Measurements from ENCODE around the gene TRIO.

TRIO gene

GRCh38 chr5:14195588-14195987, 52.4 kb downstream of the TRIO start:
- Histone ChIP-seq H3K36me3 (peaks cover 0 to 21% (median 8%) of the 10 kb centered on the region in 11 experiments; a peak in 8 of 22 replicates), H3K4me1 (peaks cover 12 to 33% (median 18%) of the 10 kb centered on the region in 10 experiments; a peak in 18 of 20 replicates), H3K27me3 (no peaks in the 10 kb centered on the region), H3K4me2 (no peak overlapping the region), H3K9ac (no peak overlapping the region), H3K9me3 (replicated peaks in 1 of 11) (peaks cover 0 to 10% (median 0%) of the 10 kb centered on the region in 11 experiments; a peak in 2 of 22 replicates), H3K27ac (no peak overlapping the region), H3K4me3 (no peak overlapping the region), H4K20me1 (peaks cover 38 to 100% (median 96%) of the 10 kb centered on the region in 11 experiments)
- no peak for TF ChIP-seq Cebpa-rat (IDR thresholded peaks at IDR 0.05)

GRCh38 chr5:14197056-14197455, 53.9 kb downstream of the TRIO start:
- peaks cover 0 to 21% (median 8%) of the 10 kb centered on the region in 11 experiments; a peak in 8 of 22 replicates for H3K36me3 ChIP-seq
- peaks cover 17 to 34% (median 25%) of the 10 kb centered on the region in 10 experiments for H3K4me1 ChIP-seq
- H3K9me3 ChIP-seq (replicated peaks in 1 of 11), result peaks cover 0 to 10% (median 0%) of the 10 kb centered on the region in 11 experiments; a peak in 2 of 22 replicates
- no peaks in the 10 kb centered on the region for H3K27me3 ChIP-seq
- peaks cover 24 to 96% (median 82%) of the 10 kb centered on the region in 11 experiments; a peak in 21 of 22 replicates for H4K20me1 ChIP-seq
- TF ChIP-seq Cebpa-rat (IDR thresholded peaks at IDR 0.05), result no peak
- no peak overlapping the region for H3K4me2 ChIP-seq
- no peak overlapping the region for H3K9ac ChIP-seq
- no peak overlapping the region for H3K4me3 ChIP-seq
- H3K27ac ChIP-seq, result no peak overlapping the region

- Histone ChIP-seq H3K4me1 (peaks cover 46 to 63% (median 54%) of the 10 kb centered on the region in 10 experiments), H3K9ac (no peak overlapping the region)
Measured at GRCh38 chr5:14199902-14200301, 56.8 kb downstream of the TRIO start.

GRCh38 chr5:14200312-14200990, 57.3 kb downstream of the TRIO start:
- Histone ChIP-seq H3K36me3 (peaks cover 0 to 13% (median 0%) of the 10 kb centered on the region in 11 experiments; a peak in 6 of 22 replicates), H3K9me3 (replicated peaks in 1 of 11) (peaks cover 0 to 10% (median 0%) of the 10 kb centered on the region in 11 experiments; a peak in 1 of 22 replicates), H3K4me3 (no peak overlapping the region), H3K27ac (0 out of 22 replicates have a peak overlapping the region, but pooled peaks of 2 of the 11 experiments have one; percentile 1 to 5), H4K20me1 (peaks cover 12 to 93% (median 53%) of the 10 kb centered on the region in 11 experiments; a peak in 18 of 22 replicates), H3K9ac (no peak overlapping the region), H3K4me2 (peak overlapping the region; percentile 1 to 55 (median 20); a peak in 17 of 22 replicates), H3K27me3 (no peaks in the 10 kb centered on the region), H3K4me1 (peaks cover 51 to 68% (median 59%) of the 10 kb centered on the region in 10 experiments)
- TF ChIP-seq Cebpa-rat (IDR thresholded peaks at IDR 0.05), result no peak

More at GRCh38 chr5:14199902-14200301, 56.8 kb downstream of the TRIO start:
- Histone ChIP-seq H3K4me2 (peak overlapping the region in 10 of 11 experiments; percentile 1 to 42 (median 10); a peak in 16 of 22 replicates), H3K27me3 (no peaks in the 10 kb centered on the region), H4K20me1 (peaks cover 12 to 96% (median 58%) of the 10 kb centered on the region in 11 experiments; a peak in 18 of 22 replicates), H3K4me3 (no peak overlapping the region), H3K36me3 (peaks cover 0 to 13% (median 0%) of the 10 kb centered on the region in 11 experiments; a peak in 6 of 22 replicates), H3K9me3 (replicated peaks in 1 of 11) (peaks cover 0 to 10% (median 0%) of the 10 kb centered on the region in 11 experiments; a peak in 1 of 22 replicates), H3K27ac (0 out of 22 replicates have a peak overlapping the region, but pooled peaks of 1 of the 11 experiments have one; percentile 1)
- TF ChIP-seq Cebpa-rat (IDR thresholded peaks at IDR 0.05), result no peak

GRCh38 chr5:14201325-14202045, 58.3 kb downstream of the TRIO start:
- Histone ChIP-seq H4K20me1 (peaks cover 12 to 88% (median 46%) of the 10 kb centered on the region in 11 experiments; a peak in 18 of 22 replicates), H3K9me3 (replicated peaks in 1 of 11) (peaks cover 0 to 10% (median 0%) of the 10 kb centered on the region in 11 experiments; a peak in 1 of 22 replicates), H3K27ac (peak overlapping the region in 8 of 11 experiments; percentile 0 to 77 (median 32); a peak in 9 of 22 replicates), H3K4me2 (peak overlapping the region in 6 of 11 experiments; percentile 14 to 92 (median 46); a peak in 8 of 22 replicates), H3K27me3 (no peaks in the 10 kb centered on the region), H3K4me3 (no peak overlapping the region), H3K9ac (peak overlapping the region in 1 of 11 experiments; percentile 21; a peak in 1 of 22 replicates), H3K36me3 (peaks cover 0 to 13% (median 0%) of the 10 kb centered on the region in 11 experiments; a peak in 5 of 22 replicates), H3K4me1 (peaks cover 61 to 79% (median 69%) of the 10 kb centered on the region in 10 experiments)
- no peak for TF ChIP-seq Cebpa-rat (IDR thresholded peaks at IDR 0.05)

GRCh38 chr5:14202462-14202861, 59.3 kb downstream of the TRIO start:
- H3K9me3 ChIP-seq (replicated peaks in 1 of 11), result peaks cover 0 to 3% (median 0%) of the 10 kb centered on the region in 11 experiments; a peak in 1 of 22 replicates
- H4K20me1 ChIP-seq, result peaks cover 5 to 79% (median 36%) of the 10 kb centered on the region in 11 experiments; a peak in 18 of 22 replicates
- peak overlapping the region in 2 of 10 experiments; percentile 8 to 18; a peak in 2 of 20 replicates for H3K4me3 ChIP-seq
- peaks cover 0 to 8% (median 0%) of the 10 kb centered on the region in 11 experiments; a peak in 4 of 22 replicates for H3K36me3 ChIP-seq
- H3K27me3 ChIP-seq, result no peaks in the 10 kb centered on the region
- peak overlapping the region; percentile 54 to 92 (median 84) for H3K4me2 ChIP-seq
- H3K9ac ChIP-seq, result peak overlapping the region in 3 of 11 experiments; percentile 52 to 59 (median 56); a peak in 5 of 22 replicates
- peak overlapping the region; percentile 45 to 91 (median 85); a peak in 21 of 22 replicates for H3K27ac ChIP-seq
- TF ChIP-seq Cebpa-rat (IDR thresholded peaks at IDR 0.05), result no peak
- peaks cover 70 to 88% (median 79%) of the 10 kb centered on the region in 10 experiments for H3K4me1 ChIP-seq

GRCh38 chr5:14204011-14204670, 61.0 kb downstream of the TRIO start:
- Histone ChIP-seq H3K27ac (peak overlapping the region; percentile 48 to 91 (median 85); a peak in 21 of 22 replicates), H3K9me3 (replicated peaks in 1 of 11) (peaks cover 0 to 13% (median 8%) of the 10 kb centered on the region in 11 experiments; a peak in 11 of 22 replicates), H3K4me1 (peaks cover 82 to 98% (median 95%) of the 10 kb centered on the region in 10 experiments), H3K4me3 (peak overlapping the region in 5 of 10 experiments; percentile 16 to 55 (median 36); a peak in 6 of 20 replicates), H3K4me2 (peak overlapping the region; percentile 75 to 92 (median 84)), H3K9ac (peak overlapping the region; percentile 64 to 80 (median 72); a peak in 20 of 22 replicates), H3K27me3 (no peaks in the 10 kb centered on the region), H4K20me1 (peaks cover 5 to 76% (median 26%) of the 10 kb centered on the region in 11 experiments; a peak in 16 of 22 replicates), H3K36me3 (peaks cover 0 to 9% (median 0%) of the 10 kb centered on the region in 11 experiments; a peak in 3 of 22 replicates)
- no peak for TF ChIP-seq Cebpa-rat (IDR thresholded peaks at IDR 0.05)

Data from BLaER1 treated with 17β-estradiol and CSF1 and Interleukin-3, amounts not matched to agents 10 nM and 100 nM (cell line).